NCI-H2107 treated with DMSO at 0.1 percent for 48 hours (cell line): ENCODE data around the gene GRIK1.

Experiments
- DNase-seq: peaks from one replicate; lab custom pipeline; 2025; ENCODE audit not compliant: unreplicated experiment; lab: John Stamatoyannopoulos, UW

The GRIK1 gene

DNA sequence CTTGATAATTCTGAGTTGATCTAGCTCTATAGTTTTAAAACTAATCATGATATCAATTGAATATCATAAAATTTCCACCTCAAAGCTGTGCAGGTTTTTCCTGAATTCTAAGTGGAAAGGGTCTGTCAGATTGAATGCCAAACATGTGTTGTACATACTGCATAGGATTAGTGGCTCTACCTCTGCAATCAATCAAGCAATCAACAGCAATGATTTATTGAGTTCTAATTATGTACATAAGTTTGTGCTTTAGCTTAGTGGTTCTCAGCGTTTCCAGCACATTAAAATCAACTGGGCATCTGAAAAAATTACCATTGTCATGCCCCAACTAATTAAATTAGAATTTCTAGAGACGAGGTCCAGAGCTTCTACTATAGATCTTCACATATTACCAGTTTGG lies 389.6 kb downstream of the GRIK1 start:
- DNase-seq = no peak

DNA sequence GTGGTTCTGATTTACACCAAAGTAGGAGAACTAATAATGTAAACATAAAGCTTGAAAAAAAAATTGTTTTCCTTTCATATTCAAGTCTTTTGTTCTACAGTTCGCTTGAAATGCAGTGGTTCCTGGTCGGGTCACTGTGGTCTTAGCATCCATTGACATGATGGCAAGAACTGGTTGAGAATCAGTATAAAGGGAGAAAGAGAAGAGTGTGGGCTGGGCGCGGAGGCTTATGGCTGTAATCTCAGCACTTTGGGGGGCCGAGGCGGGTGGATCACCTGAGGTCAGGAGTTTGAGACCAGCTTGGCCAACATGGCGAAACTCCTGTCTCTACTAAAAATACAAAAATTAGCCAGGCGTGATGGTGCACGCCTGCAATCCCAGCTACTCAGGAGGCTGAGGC lies 390.2 kb downstream of the GRIK1 start:
- DNase-seq = no peak

DNA sequence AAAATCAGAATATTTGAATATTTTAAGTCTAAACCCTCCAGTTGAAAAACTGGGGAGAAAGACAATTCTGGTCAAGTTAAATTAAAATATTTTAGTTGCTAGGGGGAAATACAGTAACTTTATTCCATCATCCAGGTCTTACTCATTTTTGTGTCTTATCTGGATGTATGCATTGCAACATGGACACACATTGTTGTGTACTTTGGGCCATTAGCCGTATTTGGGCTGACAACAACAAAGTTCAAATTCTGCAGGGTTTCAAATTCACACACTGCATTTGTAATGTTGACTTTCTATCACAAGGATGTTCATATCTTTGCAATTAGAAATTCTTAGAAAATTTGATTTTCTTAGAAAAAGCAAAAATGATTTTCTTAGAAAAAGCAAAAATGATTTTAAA lies 391.8 kb downstream of the GRIK1 start:
- DNase-seq = no peak

DNA sequence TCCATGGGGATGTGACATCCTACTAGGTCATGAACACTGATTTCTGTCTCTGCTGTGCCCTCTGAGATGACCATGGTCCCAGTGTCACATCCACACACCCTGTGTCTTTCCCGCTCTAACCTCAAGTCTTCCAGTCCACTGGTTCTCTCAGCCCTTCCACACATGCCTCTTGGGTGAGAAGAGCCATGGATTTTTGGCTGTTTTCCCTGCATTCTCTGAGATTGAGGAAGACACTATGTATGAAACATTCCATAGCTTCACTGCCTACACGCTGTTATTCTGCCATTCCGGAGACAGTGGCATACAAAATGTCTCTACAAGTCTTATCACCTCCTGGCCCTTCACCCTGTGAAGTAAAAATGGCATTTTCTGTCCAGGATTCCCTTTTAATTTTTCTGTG lies 393.7 kb downstream of the GRIK1 start:
- DNase-seq = no peak

DNA sequence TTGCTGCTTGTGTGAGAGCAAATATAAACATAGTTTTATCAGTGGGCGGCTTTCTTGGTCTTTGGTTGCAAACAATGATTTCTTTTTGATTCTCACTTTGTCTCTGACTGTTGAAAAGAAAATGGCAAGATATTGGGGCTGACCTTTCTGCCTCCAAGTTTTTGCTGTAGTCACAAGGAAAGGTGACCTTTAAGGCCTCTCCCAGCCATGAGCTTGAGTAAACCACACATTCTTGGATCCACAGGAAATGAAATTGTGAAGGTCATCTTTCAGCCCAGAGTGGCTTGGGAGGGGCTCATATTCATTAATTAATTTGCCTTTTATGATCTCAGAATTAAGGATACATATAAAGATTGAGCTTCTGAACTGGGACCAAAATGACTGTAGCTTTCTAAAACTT lies 399.5 kb downstream of the GRIK1 start:
- DNase-seq = no peak

DNA sequence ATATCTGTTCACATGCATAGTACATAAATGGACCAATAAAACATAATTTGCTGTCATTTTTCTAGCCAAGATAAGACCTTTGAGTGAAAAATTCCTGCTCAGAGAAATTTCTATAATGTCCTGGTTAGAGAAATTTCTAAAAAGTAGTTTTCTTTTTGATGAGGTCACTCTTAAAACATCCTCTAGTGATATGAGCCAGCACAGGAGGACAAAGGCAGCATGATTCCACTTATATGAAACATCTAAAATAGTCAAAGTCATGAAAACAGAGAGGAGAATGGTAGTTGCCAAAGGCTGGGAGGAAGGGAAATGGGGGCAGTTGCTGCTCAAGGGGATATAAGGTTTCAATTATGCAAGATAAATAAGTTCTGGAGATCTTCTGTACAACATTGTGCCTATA lies 401.7 kb downstream of the GRIK1 start:
- no peak for DNase-seq

DNA sequence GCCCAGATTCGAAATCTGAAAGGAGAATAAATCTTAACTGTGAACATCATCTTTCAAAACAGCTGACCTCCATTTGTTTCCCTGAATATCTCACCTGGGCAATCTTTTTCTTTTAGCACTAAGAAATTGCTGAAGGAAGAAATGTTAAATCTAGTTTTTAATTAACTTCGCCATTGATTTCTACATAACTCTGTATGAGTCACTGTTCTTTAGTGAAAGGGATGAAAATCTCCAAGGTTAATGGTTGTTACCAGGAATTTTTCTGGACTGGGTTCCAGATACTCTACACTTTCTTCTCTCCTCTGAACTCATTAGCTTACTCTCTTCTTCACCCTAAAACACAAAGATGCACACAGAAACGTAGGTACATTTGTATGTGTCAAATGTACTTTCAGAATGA lies 405.3 kb downstream of the GRIK1 start:
- DNase-seq = no peak

DNA sequence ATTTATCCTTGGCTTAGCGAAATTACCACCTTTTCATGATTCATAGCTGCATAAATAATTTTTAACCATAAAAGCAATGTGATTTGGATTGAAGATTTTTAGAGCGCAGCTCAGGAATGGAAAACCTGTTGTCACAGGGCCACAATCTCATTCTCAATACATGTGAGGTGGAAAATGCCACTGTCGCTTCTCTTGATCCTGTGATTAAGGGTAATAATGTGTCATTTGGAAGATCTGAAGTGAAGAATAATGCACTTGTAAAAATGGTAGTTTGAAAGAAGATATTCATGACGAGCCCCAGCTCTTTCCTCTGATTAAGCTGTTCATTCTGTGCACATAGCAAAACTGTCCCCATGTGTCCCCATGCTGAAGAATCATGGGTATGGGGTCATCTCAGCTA lies 410.7 kb downstream of the GRIK1 start:
- DNase-seq = no peak

DNA sequence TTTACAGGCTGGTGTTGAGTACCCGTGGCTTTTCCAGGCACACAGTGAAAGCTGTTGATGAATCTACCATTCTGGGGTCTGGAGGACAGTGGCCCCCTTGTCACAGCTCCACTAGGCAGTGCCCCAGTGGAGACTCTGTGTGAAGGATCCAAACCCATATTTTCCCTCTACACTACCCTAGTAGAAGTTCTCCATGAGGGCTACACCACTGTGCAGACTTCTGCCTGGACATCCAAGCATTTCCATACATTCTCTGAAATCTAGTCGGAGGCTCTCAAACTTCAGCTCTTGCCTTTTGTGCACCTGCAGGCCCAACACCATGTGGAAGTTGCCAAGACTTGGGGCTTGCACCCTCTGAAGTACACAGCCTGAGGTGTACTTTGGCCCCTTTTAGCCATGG lies 413.3 kb downstream of the GRIK1 start:
- no peak for DNase-seq

DNA sequence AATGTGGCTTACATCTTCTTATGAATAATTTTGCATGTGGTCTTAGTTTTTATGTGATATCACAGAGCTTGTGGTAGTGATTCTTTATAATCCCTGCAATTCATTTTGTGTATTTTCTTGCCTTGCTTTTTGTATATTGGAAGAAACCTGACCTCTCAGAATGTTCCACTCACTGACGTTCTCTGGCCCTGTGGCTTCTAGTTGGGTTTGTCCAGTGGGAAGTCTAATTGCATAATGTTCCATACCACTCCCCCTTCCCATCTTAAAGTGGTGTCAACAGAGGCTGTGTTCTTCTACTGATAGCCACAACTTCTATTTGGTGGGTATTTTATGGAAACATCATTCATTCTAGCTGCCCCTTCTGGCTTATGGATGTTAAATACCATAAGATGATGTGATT lies 415.7 kb downstream of the GRIK1 start:
- DNase-seq = no peak

DNA sequence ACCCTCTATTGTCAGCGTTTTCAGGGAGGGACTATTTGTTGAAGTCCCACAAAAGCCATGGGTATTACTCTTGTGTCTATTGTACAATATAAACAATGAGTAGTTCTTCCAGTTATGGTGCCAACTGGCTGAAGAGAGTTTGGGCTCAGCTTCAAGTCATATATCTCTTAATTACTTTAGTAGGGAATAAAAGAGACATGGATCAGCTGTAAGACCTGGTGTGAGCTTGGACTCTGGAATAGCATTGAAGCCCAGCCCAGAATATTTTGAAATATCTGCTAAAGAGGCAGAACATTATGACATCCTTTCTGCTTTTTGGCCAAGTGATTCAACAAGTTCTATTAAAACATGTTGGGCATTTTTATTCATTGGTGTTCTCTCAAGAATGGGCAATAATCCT lies 416.1 kb downstream of the GRIK1 start:
- no peak for DNase-seq

DNA sequence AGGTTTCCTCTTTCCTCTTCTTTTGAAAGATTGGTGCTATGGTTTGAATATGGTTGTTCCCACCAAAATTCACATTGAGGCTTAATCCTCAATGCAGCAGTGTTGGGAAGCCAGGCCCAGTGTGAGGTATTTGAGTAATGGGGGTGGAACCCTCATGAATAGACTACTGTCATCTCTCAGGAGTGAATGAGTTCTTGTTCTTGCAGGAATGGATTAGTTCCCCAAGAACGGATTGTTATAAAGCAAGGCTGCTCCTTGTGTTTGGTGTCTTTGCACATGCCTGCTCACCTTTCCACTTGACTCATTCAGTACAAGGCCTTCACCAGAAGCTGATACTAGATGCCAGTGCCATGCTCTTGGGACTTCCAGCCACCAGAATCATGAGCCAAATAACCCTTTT lies 417.9 kb downstream of the GRIK1 start:
- no peak for DNase-seq

DNA sequence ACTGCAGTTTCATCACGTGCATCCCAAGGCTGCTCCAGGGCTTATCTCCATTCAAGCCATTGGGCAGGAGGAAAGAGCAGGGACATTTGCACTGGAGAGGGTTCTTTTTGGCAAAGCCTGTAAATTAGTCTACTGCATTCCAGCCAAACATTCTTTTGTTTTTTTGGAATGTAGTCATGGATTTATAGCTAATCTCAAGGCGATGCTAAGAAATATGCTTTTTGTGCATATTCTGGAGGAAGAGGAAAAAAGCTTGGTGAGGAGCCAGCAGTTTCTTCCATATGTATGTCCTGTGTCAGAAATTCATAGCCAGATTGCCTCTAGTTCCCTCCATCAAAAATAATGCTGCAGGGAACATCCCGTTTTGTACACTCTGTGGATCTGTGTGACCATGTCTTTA lies 419.6 kb downstream of the GRIK1 start:
- DNase-seq = no peak

DNA sequence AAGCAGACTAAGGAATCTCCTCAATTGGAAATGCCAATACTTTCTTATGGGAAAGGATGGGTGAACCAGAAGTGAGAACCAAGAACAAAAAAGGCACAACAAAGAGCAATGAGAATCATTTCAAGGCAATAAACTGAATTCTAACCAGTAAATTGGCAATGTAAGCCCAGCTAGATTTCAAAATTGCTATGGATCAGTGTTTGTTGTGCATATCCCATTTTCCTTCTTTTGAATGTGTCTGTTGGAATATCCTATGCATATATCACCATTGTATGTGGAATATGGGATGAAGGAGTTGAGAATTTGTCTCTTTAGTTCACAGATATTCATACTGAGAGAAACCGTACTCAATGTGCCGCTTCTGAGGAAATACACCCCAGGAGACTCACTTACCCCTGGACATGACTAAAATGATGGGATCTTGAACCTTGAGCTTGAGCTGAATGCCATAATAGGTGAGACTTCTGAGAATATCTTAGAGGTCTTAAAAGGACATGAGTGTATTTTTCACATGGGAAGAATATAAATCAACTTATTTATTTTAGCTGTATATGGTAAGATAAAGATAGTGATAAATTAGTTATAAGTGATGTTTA lies 425.0 kb downstream of the GRIK1 start:
- DNase-seq = no peak

DNA sequence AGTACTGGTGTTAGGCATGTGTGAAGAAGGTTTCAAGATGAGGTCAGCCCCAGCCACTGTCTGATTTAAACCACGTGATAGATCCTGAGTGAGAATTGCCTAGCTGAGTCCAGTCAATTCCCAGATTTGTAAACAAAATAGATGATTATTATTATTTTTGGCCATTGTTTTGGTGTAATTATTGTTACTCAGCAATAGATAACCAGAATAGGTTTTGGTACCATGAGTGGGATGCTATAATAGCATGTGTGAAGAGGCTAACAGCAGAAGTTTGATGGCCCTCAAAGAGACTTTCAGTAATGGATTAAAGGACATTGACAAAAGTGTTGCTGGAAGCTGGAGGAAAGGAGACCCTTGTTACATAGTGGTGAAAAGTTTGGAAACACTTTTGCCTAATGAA lies 426.3 kb downstream of the GRIK1 start:
- DNase-seq = no peak

DNA sequence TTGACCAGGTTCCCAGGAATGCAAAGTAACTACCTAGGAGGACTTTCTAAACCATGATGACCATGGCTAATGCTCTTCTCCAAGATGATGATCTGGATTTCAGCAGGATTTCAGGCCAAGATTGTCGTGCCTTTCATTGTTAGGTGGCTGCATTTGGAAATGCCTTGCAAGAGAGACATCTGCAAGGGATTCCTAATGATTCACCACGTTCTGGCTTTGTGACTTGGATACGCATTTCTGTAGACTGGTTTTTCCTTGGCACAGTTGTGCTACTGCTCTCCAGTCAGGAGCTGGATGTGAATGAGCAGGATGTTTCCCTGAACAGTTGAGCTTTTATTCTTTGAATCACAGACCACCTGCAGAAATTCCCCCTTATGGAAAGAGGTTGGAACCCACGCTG lies 428.7 kb downstream of the GRIK1 start:
- DNase-seq = no peak

DNA sequence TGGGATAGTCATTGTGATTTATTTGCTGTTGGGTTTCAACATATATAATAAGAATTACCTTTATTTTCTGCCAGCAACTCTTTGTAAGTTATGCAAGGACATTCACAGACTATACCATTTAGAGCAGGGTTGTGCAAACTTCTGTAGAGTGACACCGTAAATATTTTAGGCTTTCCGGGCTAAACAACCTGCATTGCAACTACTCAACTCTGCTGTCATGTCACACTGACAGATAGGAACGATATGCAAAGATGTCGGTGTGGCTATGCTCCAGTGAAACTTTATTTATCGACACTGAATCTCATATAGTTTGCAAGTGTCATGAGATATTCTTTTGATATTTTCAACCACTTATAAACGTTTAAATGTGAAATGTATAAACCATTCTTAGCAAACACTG lies 430.7 kb downstream of the GRIK1 start:
- no peak for DNase-seq

DNA sequence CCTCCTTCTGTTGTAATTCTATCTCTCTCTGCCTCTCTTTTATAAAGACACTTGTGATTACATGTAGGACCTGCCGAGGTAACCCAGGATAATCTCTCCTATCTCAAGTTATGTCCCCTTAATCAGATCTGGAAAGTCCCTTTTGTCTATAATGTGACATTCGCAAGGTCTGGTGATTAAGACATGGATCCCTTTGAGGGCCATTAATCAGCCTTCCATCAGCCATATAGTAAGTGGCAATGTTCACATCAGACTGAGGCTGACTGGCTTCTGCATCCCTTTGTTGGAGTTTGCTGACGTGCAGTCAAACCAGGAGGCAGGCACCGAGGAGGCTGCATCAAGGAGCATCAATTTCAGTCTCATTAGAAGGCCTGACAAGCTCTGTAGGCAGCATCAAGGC lies 431.5 kb downstream of the GRIK1 start:
- no peak for DNase-seq

DNA sequence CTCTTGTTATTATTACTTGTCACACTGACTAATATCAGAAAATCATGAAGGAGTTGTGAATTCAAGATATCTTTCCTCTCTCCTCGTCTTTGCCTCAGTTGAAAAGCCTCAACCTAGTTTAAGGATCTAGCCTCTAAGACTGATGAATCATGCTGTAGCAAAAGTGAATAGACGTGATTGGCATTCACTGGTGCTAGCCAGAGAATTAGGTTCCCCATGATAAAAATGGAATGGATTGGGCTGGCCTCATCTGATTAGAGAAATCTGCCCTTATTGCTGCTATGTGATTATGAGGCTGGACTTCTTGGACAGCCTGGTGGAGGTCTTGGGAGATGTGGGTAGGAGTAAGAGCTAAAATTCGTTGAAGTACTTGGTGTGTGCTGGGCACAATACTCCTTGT lies 432.8 kb downstream of the GRIK1 start:
- DNase-seq = no peak

DNA sequence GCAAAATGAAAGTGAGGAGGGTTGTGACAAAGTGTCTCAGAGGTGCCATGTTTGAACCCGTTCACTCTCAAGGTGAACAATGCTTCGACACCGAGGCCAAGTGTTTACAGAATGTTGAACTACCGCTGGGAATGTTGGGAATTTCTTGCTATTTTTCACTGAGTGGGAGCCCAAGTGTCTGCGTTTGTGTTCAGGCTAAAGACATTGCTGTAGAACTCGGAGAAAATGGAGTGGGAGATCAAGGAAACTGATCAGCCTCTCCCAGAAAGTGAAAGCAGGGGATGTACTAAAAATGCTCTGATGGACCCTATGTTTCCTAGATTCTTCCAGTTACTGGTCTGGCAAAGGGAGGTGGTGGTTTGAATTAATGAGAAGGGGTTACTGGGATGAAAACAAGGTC lies 433.6 kb downstream of the GRIK1 start:
- no peak for DNase-seq

DNA sequence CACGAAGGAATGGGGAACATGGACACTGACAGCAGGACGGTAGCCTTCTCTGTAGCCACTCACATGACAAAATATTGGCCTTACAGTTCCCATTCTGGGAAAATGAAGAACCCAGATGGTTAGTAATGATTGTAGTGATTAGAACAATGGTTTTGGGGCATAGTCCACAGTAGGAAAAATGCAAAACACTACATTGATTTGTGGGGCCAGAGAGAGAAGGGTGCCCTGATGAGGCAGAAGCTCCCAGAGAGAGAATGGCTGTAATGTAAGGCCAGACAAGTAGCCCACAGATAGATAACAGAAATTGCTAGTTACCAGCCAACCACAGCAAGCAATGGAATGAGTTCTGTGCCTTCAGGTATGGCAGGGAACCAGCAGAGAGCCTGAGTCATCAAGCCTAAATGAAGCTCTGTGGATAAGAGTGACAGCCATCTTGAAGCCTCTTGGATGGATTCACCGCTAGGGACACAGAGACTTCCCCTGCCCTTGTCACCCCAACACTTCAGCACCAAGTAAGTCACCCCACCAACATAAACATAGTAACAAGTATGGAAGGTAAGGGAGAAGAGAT lies 435.0 kb downstream of the GRIK1 start:
- DNase-seq = no peak

DNA sequence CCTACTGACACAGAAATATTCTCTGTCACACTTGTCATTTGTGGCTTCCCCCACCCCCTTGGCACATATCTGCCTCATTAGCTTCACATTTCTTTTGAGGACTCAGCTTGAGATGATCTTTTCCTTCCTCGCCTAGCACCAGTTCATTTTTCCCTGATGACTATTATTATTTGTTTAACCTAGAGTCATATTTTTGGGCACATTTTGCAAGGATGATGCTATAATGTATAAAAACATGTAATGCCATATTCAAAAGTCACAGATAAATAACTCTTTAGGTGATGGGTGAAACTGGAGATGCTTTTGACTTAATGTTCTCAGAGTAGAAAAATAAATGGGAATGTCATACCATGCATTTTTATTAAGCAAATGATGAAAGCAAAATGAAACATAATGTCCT lies 438.3 kb downstream of the GRIK1 start:
- DNase-seq = no peak

DNA sequence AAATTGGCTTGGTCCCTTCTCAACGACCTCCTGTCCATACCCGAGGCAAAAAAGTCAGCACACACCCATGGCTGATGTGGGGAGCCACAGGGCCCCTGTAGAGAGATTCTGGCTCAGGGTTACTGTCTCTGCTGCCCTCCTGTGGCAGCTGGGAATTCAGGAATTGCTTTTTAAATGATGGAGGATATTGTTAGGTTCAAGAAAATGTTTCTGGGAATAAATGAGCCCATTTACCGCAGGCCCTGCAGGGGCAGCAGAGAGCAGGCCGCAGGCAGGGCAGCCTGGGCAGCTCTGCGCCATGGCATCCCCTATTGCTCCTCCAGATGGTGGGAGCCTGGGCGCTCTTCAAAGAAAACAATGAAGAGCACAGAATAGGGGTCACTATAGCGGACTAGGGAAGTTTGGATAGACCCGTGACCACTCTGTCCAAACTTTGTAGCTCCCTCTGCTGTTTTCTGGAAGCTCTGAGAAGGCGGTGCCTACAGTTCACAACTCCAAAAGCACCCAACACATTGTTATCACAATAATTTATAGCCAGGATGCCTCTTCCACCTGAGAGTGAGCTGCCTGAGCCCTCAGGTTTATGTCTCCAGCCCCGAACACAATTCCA lies 440.0 kb downstream of the GRIK1 start:
- no peak for DNase-seq
